ENCODE measurements around the gene LPO.

The LPO gene

GRCh38 chr17:58242171-58242784 lies 3.9 kb downstream of the LPO start:
- no peak overlapping the region for H3K27ac ChIP-seq (ENCODE audit: low read depth, low read length)
- no peak overlapping the region for H3K9ac ChIP-seq (ENCODE audit: low read depth in 1 of 2, low read length in 2 of 2)
- H3K36me3 ChIP-seq (ENCODE audit: control insufficient read depth in 1 of 2, insufficient read depth in 2 of 2, low read length in 2 of 2): no peaks in the 10 kb centered on the region
- peaks cover 5 to 10% of the 10 kb centered on the region in 2 donors for H3K27me3 ChIP-seq (ENCODE audit: control insufficient read depth in 1 of 2, insufficient read depth in 2 of 2, low read length in 2 of 2)
- H3K4me1 ChIP-seq (ENCODE audit: control insufficient read depth in 1 of 2, insufficient read depth in 2 of 2, low read length in 2 of 2): peaks cover 12 to 18% of the 10 kb centered on the region in 2 donors
- no peaks in the 10 kb centered on the region for H3K9me3 ChIP-seq (ENCODE audit: control insufficient read depth in 1 of 2, low read length in 2 of 2)
- H3K4me3 ChIP-seq (ENCODE audit: low read depth in 1 of 2, low read length in 2 of 2): no peak overlapping the region

GRCh38 chr17:58244963-58245362 lies 6.6 kb downstream of the LPO start:
- Histone ChIP-seq H3K27ac (ENCODE audit: low read depth, low read length) (no peak overlapping the region), H3K36me3 (ENCODE audit: control insufficient read depth in 1 of 2, insufficient read depth in 2 of 2, low read length in 2 of 2) (no peaks in the 10 kb centered on the region), H3K9me3 (ENCODE audit: control insufficient read depth in 1 of 2, low read length in 2 of 2) (no peaks in the 10 kb centered on the region), H3K9ac (ENCODE audit: low read depth in 1 of 2, low read length in 2 of 2) (no peak overlapping the region), H3K4me1 (ENCODE audit: control insufficient read depth in 1 of 2, insufficient read depth in 2 of 2, low read length in 2 of 2) (peaks cover 29 to 38% of the 10 kb centered on the region in 2 donors), H3K27me3 (ENCODE audit: control insufficient read depth in 1 of 2, insufficient read depth in 2 of 2, low read length in 2 of 2) (peaks cover 3 to 8% of the 10 kb centered on the region in 2 donors), H3K4me3 (ENCODE audit: low read depth in 1 of 2, low read length in 2 of 2) (no peak overlapping the region)

GRCh38 chr17:58245428-58246103 lies 7.2 kb downstream of the LPO start:
- Histone ChIP-seq H3K4me3 (ENCODE audit: low read depth in 1 of 2, low read length in 2 of 2) (no peak overlapping the region), H3K9ac (ENCODE audit: low read depth in 1 of 2, low read length in 2 of 2) (no peak overlapping the region), H3K36me3 (ENCODE audit: control insufficient read depth in 1 of 2, insufficient read depth in 2 of 2, low read length in 2 of 2) (no peaks in the 10 kb centered on the region), H3K27me3 (ENCODE audit: control insufficient read depth in 1 of 2, insufficient read depth in 2 of 2, low read length in 2 of 2) (peaks cover 3 to 13% of the 10 kb centered on the region in 2 donors), H3K27ac (ENCODE audit: low read depth, low read length) (no peak overlapping the region), H3K9me3 (ENCODE audit: control insufficient read depth in 1 of 2, low read length in 2 of 2) (no peaks in the 10 kb centered on the region), H3K4me1 (ENCODE audit: control insufficient read depth in 1 of 2, insufficient read depth in 2 of 2, low read length in 2 of 2) (peaks cover 29 to 38% of the 10 kb centered on the region in 2 donors)

GRCh38 chr17:58246104-58246740 lies 7.8 kb downstream of the LPO start:
- H3K36me3 ChIP-seq (ENCODE audit: control insufficient read depth in 1 of 2, insufficient read depth in 2 of 2, low read length in 2 of 2): no peaks in the 10 kb centered on the region
- H3K27ac ChIP-seq (ENCODE audit: low read depth, low read length): no peak overlapping the region
- no peak overlapping the region for H3K9ac ChIP-seq (ENCODE audit: low read depth in 1 of 2, low read length in 2 of 2)
- peaks cover 29 to 38% of the 10 kb centered on the region in 2 donors for H3K4me1 ChIP-seq (ENCODE audit: control insufficient read depth in 1 of 2, insufficient read depth in 2 of 2, low read length in 2 of 2)
- no peaks in the 10 kb centered on the region for H3K9me3 ChIP-seq (ENCODE audit: control insufficient read depth in 1 of 2, low read length in 2 of 2)
- H3K27me3 ChIP-seq (ENCODE audit: control insufficient read depth in 1 of 2, insufficient read depth in 2 of 2, low read length in 2 of 2): peaks cover 3 to 14% of the 10 kb centered on the region in 2 donors
- H3K4me3 ChIP-seq (ENCODE audit: low read depth in 1 of 2, low read length in 2 of 2): peak overlapping the region in 1 of 2 donors; percentile 15

- Histone ChIP-seq H3K27ac (ENCODE audit: low read depth, low read length) (no peak overlapping the region), H3K4me1 (ENCODE audit: control insufficient read depth in 1 of 2, insufficient read depth in 2 of 2, low read length in 2 of 2) (peaks cover 29 to 38% of the 10 kb centered on the region in 2 donors), H3K9me3 (ENCODE audit: control insufficient read depth in 1 of 2, low read length in 2 of 2) (no peaks in the 10 kb centered on the region), H3K9ac (ENCODE audit: low read depth in 1 of 2, low read length in 2 of 2) (no peak overlapping the region), H3K4me3 (ENCODE audit: low read depth in 1 of 2, low read length in 2 of 2) (no peak overlapping the region), H3K36me3 (ENCODE audit: control insufficient read depth in 1 of 2, insufficient read depth in 2 of 2, low read length in 2 of 2) (no peaks in the 10 kb centered on the region), H3K27me3 (ENCODE audit: control insufficient read depth in 1 of 2, insufficient read depth in 2 of 2, low read length in 2 of 2) (peaks cover 3 to 17% of the 10 kb centered on the region in 2 donors)
These were observed 8.4 kb downstream of the LPO start for GRCh38 chr17:58246781-58247180.

- Histone ChIP-seq H3K27me3 (ENCODE audit: control insufficient read depth in 1 of 2, insufficient read depth in 2 of 2, low read length in 2 of 2) (peaks cover 0 to 17% of the 10 kb centered on the region in 2 donors), H3K4me1 (ENCODE audit: control insufficient read depth in 1 of 2, insufficient read depth in 2 of 2, low read length in 2 of 2) (peaks cover 29 to 38% of the 10 kb centered on the region in 2 donors), H3K36me3 (ENCODE audit: control insufficient read depth in 1 of 2, insufficient read depth in 2 of 2, low read length in 2 of 2) (no peaks in the 10 kb centered on the region), H3K4me3 (ENCODE audit: low read depth in 1 of 2, low read length in 2 of 2) (no peak overlapping the region), H3K27ac (ENCODE audit: low read depth, low read length) (no peak overlapping the region), H3K9me3 (ENCODE audit: control insufficient read depth in 1 of 2, low read length in 2 of 2) (no peaks in the 10 kb centered on the region), H3K9ac (ENCODE audit: low read depth in 1 of 2, low read length in 2 of 2) (no peak overlapping the region)
These were observed 9.4 kb downstream of the LPO start for GRCh38 chr17:58247511-58248363.

- Histone ChIP-seq H3K27me3 (ENCODE audit: control insufficient read depth in 1 of 2, insufficient read depth in 2 of 2, low read length in 2 of 2) (peaks cover 0 to 17% of the 10 kb centered on the region in 2 donors), H3K9me3 (ENCODE audit: control insufficient read depth in 1 of 2, low read length in 2 of 2) (no peaks in the 10 kb centered on the region), H3K9ac (ENCODE audit: low read depth in 1 of 2, low read length in 2 of 2) (no peak overlapping the region), H3K27ac (ENCODE audit: low read depth, low read length) (no peak overlapping the region), H3K4me3 (ENCODE audit: low read depth in 1 of 2, low read length in 2 of 2) (peak overlapping the region; percentile 55 to 63), H3K36me3 (ENCODE audit: control insufficient read depth in 1 of 2, insufficient read depth in 2 of 2, low read length in 2 of 2) (no peaks in the 10 kb centered on the region), H3K4me1 (ENCODE audit: control insufficient read depth in 1 of 2, insufficient read depth in 2 of 2, low read length in 2 of 2) (peaks cover 29 to 38% of the 10 kb centered on the region in 2 donors)
These were observed 10.5 kb downstream of the LPO start for GRCh38 chr17:58248955-58249269.

- H3K9ac ChIP-seq (ENCODE audit: low read depth in 1 of 2, low read length in 2 of 2): peak overlapping the region in 1 of 2 donors; percentile 3
- H3K4me1 ChIP-seq (ENCODE audit: control insufficient read depth in 1 of 2, insufficient read depth in 2 of 2, low read length in 2 of 2): peaks cover 29 to 38% of the 10 kb centered on the region in 2 donors
- H3K27me3 ChIP-seq (ENCODE audit: control insufficient read depth in 1 of 2, insufficient read depth in 2 of 2, low read length in 2 of 2): peaks cover 0 to 17% of the 10 kb centered on the region in 2 donors
- H3K27ac ChIP-seq (ENCODE audit: low read depth, low read length): no peak overlapping the region
- H3K36me3 ChIP-seq (ENCODE audit: control insufficient read depth in 1 of 2, insufficient read depth in 2 of 2, low read length in 2 of 2): no peaks in the 10 kb centered on the region
- peak overlapping the region; percentile 55 to 63 for H3K4me3 ChIP-seq (ENCODE audit: low read depth in 1 of 2, low read length in 2 of 2)
- no peaks in the 10 kb centered on the region for H3K9me3 ChIP-seq (ENCODE audit: control insufficient read depth in 1 of 2, low read length in 2 of 2)
These were observed 11.1 kb downstream of the LPO start for GRCh38 chr17:58249270-58250133.

- Histone ChIP-seq H3K4me1 (ENCODE audit: control insufficient read depth in 1 of 2, insufficient read depth in 2 of 2, low read length in 2 of 2) (peaks cover 26 to 31% of the 10 kb centered on the region in 2 donors), H3K9ac (ENCODE audit: low read depth in 1 of 2, low read length in 2 of 2) (no peak overlapping the region), H3K9me3 (ENCODE audit: control insufficient read depth in 1 of 2, low read length in 2 of 2) (no peaks in the 10 kb centered on the region), H3K27me3 (ENCODE audit: control insufficient read depth in 1 of 2, insufficient read depth in 2 of 2, low read length in 2 of 2) (peaks cover 0 to 22% of the 10 kb centered on the region in 2 donors), H3K27ac (ENCODE audit: low read depth, low read length) (no peak overlapping the region), H3K36me3 (ENCODE audit: control insufficient read depth in 1 of 2, insufficient read depth in 2 of 2, low read length in 2 of 2) (no peaks in the 10 kb centered on the region), H3K4me3 (ENCODE audit: low read depth in 1 of 2, low read length in 2 of 2) (no peak overlapping the region)
These were observed 12.1 kb downstream of the LPO start for GRCh38 chr17:58250344-58251011.
